ENCODE results near the gene CLEC9A. TPM values are rescaled to one million over a fixed set of nuclear protein-coding genes. Genes with fewer than 3 reads are reported as not detected.
"Not testable (repeated sequence)": the region's sequence is repeated elsewhere in the genome, so short reads cannot be mapped to it uniquely, and the experiment has no call there.

The CLEC9A gene
- not detected for polyA plus RNA-seq

DNA sequence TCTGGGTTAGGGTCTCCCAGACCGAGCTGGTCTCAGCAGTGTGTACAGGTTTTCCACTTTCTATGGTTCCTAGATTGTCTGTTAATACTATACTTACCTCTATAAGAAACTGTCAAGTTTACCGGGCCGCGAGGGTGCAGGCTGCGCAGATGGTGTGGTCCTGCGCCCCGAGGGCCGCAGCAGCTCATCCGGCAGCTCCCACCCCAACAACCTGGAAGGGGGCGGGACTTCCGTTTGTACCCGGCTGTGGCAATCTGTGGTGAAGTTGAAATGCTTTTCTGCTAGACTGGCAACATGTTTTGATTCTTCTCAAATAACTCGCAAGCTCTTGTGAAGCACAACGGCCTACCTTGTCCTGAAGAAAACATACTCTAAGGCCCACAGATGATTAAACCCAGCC is at the start of gene CLEC9A:
Gene CLEC9A, plus strand, starts transcription at position 237 of the 400 bp plus-strand sequence. CDS start 22,006 bp downstream, outside the sequence.
- Mint-ChIP-seq H3K27me3 (peaks cover 7% of the 10 kb centered on the region), H3K9me3 (peaks cover 0 to 2% (median 0%) of the 10 kb centered on the region in 3 donors), H3K4me1 (peaks cover 0 to 2% (median 0%) of the 10 kb centered on the region in 3 donors), H3K36me3 (no peaks in the 10 kb centered on the region), H3K27ac (no peak within 1 kb of the TSS), H3K4me3 (no peak within 1 kb of the TSS)

DNA sequence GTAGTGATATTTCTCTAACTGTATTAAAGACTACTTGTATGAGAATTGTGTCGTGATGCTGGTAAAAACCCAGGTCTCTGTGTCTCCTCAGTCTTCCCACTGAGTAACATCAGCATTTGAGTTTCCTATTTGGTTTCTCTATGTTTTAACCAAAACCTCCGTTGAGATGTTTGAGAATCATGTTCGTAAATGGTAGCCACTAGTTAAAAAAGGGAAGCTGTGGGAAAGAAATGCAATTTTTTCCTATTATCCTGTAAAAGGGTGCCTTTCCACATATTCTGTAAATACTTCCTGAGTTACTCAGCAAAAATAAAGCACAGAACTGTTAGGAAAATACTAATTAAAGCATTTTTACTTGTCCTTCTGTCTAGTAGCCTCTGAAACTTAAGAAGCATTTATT is 38.6 kb upstream of the CLEC9A start:
- H3K4me3 Mint-ChIP-seq = no peak overlapping the region
- H3K36me3 Mint-ChIP-seq = no peaks in the 10 kb centered on the region
- H3K27ac Mint-ChIP-seq = no peak overlapping the region
- peaks cover 43% of the 10 kb centered on the region for H3K27me3 Mint-ChIP-seq
- H3K4me1 Mint-ChIP-seq = peaks cover 0 to 9% (median 4%) of the 10 kb centered on the region in 3 donors
- no peaks in the 10 kb centered on the region for H3K9me3 Mint-ChIP-seq

DNA sequence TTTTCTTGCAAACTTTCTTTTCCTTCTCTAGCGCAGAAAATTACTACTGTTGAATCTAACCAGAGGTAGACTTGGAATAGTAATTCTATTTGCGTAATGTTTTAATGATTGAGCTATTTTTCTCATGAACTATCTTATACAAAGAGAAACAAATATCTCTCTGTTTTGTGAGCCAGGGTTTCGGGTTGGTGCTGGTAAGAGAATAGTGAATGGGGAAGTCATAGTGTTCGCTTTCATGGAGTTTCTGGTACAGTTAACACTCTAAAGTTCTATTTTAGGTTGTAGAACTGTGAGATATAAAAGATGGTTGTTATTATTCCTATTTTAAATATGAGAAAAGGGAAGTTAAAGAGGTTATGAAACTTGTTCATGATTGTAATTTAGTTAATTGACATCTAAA is 38.2 kb upstream of the CLEC9A start:
- no peaks in the 10 kb centered on the region for H3K36me3 Mint-ChIP-seq
- no peak overlapping the region for H3K27ac Mint-ChIP-seq
- H3K4me3 Mint-ChIP-seq = no peak overlapping the region
- H3K9me3 Mint-ChIP-seq = no peaks in the 10 kb centered on the region
- peaks cover 0 to 9% (median 4%) of the 10 kb centered on the region in 3 donors for H3K4me1 Mint-ChIP-seq
- peaks cover 43% of the 10 kb centered on the region for H3K27me3 Mint-ChIP-seq

DNA sequence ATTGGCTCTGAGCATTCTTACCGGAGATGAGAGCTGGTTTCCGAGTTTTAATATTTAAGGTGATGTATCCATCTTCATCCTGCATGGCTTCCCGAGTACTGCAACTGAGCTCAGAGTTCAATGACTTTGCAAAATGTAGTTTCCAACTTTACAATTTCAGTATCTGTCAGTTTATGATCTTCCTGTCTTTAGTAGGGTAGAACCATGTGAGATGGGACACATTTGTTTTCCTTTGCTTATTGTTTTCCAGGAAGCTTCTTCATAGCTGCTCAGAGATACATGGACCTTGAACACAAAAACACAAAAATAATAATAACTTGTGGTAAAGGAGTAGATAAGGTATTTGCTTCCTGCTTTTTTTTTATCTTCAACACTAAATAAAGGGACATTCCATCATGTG is 31.5 kb upstream of the CLEC9A start, which contains the start of gene CLEC1B:
Gene CLEC1B, minus strand, starts transcription at position 106 of the 400 bp plus-strand sequence. Its CDS starts 21 bp downstream, at position 85.
- H3K4me1 Mint-ChIP-seq = no peaks in the 10 kb centered on the region
- H3K9me3 Mint-ChIP-seq = no peaks in the 10 kb centered on the region
- no peaks in the 10 kb centered on the region for H3K36me3 Mint-ChIP-seq
- H3K27me3 Mint-ChIP-seq = peaks cover 8% of the 10 kb centered on the region
- H3K4me3 Mint-ChIP-seq = no peak within 1 kb of the TSS
- no peak within 1 kb of the TSS for H3K27ac Mint-ChIP-seq

DNA sequence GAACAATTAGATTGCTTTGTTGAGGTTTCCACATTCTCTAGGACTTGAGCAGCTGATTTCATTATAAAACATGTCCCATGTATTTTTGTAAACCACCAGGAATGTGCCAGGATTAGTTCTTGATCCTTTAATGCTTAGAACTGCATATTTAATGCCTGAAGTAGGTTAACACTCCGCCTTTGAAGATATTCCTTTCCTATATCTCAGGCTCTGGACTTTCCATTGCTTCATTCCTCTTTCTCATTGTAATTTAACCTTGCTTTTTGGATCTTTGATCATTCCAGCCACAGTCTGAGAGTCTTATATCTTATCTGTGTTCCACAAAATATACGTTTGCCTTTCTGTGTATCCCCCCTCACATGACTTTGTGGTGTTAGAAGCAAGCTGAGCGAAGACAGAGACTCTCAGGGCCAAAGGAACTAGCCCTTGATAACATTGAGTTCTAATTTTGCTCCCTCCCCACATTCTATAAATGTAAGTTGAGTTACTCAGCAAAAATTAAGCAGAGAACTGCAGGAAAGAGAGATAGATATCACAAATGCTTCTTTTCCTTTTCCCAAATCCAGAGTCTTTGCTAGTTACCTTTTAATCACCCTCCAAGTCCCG is 29.2 kb upstream of the CLEC9A start:
- Mint-ChIP-seq H3K9me3 (no peaks in the 10 kb centered on the region), H3K4me1 (no peaks in the 10 kb centered on the region), H3K36me3 (no peaks in the 10 kb centered on the region), H3K27me3 (peaks cover 8% of the 10 kb centered on the region), H3K27ac (no peak overlapping the region), H3K4me3 (no peak overlapping the region)

DNA sequence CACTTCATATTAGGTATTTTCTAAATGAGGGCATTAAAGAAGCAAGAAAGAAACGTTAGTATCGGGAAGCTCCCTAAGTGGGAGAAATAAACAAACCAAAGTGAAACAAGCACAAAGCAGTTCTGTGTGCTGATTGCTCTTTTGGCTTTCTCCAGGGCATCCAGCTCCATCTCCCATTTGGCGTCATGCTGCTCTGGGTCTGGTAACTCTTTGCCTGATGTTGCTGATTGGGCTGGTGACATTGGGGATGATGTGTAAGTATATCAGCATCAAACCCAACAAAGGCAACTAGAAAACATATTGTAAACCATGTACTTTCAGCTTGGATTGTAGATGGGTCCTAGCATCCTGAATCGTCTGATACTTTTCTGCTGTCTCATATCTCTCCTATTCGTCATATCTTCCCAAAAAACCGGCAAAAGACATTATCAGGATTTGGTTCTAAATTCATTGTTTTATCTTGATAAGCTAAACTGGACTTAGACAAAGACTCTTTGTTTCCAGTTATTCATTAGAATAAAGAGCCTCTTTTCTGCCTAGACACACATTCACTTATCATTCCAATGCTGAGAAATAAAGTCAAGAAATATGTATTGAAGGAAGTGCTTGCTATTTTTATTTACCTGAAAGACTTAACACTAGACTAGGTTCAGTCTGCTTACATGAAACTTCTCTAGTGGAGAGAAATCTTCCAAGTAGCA is 17.7 kb upstream of the CLEC9A start:
- Mint-ChIP-seq H3K27ac (no peak overlapping the region), H3K4me1 (no peaks in the 10 kb centered on the region), H3K9me3 (no peaks in the 10 kb centered on the region), H3K4me3 (no peak overlapping the region), H3K36me3 (no peaks in the 10 kb centered on the region), H3K27me3 (peaks cover 5% of the 10 kb centered on the region)

DNA sequence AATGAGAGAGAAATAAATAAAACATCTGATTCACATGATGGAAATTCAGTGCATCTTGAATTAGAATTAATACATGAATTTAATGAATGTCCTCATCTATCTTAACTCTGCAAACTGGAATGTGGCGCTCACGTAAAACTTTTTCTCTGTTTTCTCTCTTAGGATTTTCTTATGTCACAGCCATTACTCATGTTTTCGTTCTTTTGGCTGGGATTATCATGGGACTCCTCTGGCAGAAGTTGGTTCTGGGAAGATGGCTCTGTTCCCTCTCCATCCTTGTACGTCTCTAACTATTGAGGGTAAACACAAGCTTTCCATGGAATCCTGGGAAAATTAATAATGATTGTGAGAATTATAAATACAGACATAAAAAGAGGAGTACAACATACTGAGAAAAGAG is 15.0 kb upstream of the CLEC9A start:
- H3K4me3 Mint-ChIP-seq = no peak overlapping the region
- H3K27me3 Mint-ChIP-seq = peaks cover 4% of the 10 kb centered on the region
- H3K4me1 Mint-ChIP-seq = no peaks in the 10 kb centered on the region
- no peaks in the 10 kb centered on the region for H3K9me3 Mint-ChIP-seq
- H3K27ac Mint-ChIP-seq = no peak overlapping the region
- H3K36me3 Mint-ChIP-seq = no peaks in the 10 kb centered on the region

DNA sequence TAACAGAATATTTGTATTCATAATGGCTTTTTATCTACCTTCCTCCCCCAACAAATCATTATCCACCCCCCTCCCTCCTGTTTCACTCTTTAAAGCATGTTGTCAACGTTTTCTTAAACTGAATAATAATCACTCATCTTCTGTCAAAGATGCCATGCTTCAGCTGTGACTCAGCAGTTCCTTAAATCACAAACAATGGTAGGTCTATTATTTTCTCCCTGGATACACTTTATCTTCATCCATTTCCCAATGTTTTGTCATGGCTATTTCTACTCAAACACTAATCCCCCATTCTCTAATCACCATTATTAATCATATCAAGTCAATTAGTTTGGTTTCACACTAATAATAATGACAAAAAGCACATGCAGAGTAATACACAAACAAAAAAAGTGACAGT is 13.6 kb upstream of the CLEC9A start:
- Mint-ChIP-seq H3K4me3 (no peak overlapping the region), H3K9me3 (no peaks in the 10 kb centered on the region), H3K27me3 (peaks cover 4% of the 10 kb centered on the region), H3K4me1 (no peaks in the 10 kb centered on the region), H3K27ac (no peak overlapping the region), H3K36me3 (no peaks in the 10 kb centered on the region)

DNA sequence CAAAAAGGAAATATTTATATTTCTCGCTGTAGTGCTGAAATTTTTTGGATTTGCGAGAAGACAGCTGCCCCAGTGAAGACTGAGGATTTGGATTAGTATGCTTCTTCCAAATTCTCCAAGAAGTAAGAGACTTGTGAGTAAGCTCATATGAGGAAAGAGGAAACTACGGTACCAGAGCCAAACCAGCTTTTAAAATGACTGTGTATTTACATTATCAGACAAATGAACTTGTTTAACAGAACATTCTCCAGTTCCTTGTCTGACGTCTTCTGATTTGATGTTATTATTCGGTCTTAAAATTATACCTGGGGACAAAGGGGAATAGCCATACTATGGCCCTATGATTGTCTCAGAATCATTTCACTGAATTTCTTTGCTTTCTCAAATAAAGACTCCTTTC is 12.1 kb upstream of the CLEC9A start:
- Mint-ChIP-seq H3K27me3 (peaks cover 3% of the 10 kb centered on the region), H3K9me3 (no peaks in the 10 kb centered on the region), H3K27ac (no peak overlapping the region), H3K4me1 (no peaks in the 10 kb centered on the region), H3K36me3 (no peaks in the 10 kb centered on the region), H3K4me3 (no peak overlapping the region)

DNA sequence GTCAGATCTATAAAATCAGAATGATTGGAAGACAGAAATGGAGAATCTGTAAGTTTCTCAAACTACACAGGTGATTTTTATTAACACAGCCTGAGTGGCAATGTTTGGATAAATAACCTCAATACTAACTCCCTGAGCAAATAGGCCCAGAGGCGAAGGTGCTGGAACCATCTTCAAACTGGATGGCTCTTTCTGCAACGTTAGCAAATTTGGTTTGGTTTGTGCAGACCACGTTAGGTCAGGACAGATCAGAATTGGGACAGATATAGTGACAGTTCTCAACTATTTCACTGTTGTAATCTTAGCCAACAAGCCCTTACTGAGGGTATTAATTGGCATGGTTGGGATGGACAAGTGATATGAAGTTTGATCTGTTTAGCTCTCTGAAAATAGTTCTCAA is 9.1 kb upstream of the CLEC9A start:
- Mint-ChIP-seq H3K4me1 (no peaks in the 10 kb centered on the region), H3K4me3 (no peak overlapping the region), H3K36me3 (no peaks in the 10 kb centered on the region), H3K27me3 (peaks cover 7% of the 10 kb centered on the region), H3K27ac (no peak overlapping the region), H3K9me3 (no peaks in the 10 kb centered on the region)

DNA sequence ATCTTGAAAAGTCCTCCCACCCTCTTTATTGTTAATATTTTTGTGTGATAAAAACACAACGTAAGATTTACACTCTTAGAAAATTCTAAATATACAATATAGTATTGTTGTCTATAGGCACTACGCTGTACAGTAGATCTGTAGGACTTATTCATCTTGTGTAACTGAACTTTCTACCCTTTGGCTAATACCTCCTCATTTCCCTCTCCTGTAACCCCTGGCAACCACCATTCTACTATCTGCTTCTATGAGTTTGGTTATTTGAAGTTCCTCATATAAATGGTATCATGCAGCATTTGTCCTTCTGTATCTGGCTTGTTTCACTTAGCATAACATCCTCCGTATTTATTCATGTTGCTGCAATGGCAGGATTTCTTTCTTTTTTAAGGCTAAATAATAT is 5.2 kb upstream of the CLEC9A start:
- Mint-ChIP-seq H3K9me3 (peaks cover 0 to 2% (median 0%) of the 10 kb centered on the region in 3 donors), H3K4me3 (no peak overlapping the region), H3K27me3 (peaks cover 4% of the 10 kb centered on the region), H3K27ac (no peak overlapping the region), H3K36me3 (no peaks in the 10 kb centered on the region), H3K4me1 (peaks cover 0 to 2% (median 0%) of the 10 kb centered on the region in 3 donors)

DNA sequence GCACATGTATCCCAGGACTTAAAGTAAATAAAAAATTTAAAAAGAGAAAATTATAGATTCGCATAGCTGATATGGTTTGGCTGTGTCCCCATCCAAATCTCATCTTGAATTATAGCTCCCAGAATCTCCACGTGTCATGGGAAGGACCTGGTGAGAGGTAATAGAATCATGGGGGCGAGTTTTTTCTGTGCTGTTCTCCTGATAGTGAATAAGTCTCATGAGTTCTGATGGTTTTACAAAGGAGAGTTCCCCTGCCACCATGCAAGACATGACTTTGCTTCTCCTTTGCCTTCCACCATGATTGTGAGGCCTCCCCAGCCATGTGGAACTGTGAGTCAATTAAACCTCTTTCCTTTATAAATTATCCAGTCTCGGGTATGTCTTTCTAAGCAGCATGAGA is 3.8 kb upstream of the CLEC9A start:
- not testable (repeated sequence) for H3K36me3 Mint-ChIP-seq, H3K4me1 Mint-ChIP-seq, H3K27me3 Mint-ChIP-seq, H3K27ac Mint-ChIP-seq, H3K9me3 Mint-ChIP-seq, H3K4me3 Mint-ChIP-seq

DNA sequence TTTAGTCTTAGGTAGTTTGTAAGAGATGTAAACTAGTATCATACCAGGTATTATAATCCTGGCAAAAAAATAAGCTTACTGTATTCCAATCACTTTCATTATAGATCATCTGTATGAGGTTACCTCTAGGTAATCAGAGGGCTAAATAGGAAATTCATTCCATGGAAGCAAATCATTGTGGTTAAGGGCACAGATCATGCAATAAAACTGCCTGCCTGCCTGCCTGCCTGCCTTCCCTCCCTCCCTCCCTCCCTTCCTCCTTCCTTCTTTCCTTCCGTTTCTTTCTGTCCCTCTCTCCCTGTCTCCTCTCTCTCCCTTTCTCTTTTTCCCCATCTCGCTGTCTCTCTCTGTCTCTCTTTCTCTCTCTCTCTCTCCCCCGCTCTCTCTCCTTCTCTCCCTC is 3.2 kb upstream of the CLEC9A start:
- no peak overlapping the region for H3K27ac Mint-ChIP-seq
- H3K4me1 Mint-ChIP-seq = peaks cover 0 to 2% (median 0%) of the 10 kb centered on the region in 3 donors
- no peaks in the 10 kb centered on the region for H3K36me3 Mint-ChIP-seq
- peaks cover 4% of the 10 kb centered on the region for H3K27me3 Mint-ChIP-seq
- peaks cover 0 to 2% (median 0%) of the 10 kb centered on the region in 3 donors for H3K9me3 Mint-ChIP-seq
- no peak overlapping the region for H3K4me3 Mint-ChIP-seq

DNA sequence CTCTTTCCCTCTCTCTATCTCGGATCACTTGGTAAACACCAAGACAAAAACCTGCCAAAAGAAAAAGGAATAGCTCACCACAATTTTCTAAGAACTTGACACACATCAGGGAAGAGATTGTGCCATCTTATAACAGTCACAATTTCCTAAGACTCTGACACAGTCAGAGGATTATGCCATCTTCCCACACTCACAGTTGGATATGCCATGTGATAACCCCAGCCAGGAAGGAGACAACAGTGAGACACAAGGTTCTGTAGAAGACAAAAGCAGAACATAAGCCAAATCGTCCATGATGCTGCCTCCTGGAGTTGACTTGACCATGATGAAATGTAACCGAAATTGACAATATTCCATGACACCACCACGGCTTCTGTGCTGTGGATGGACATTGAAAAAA is 2.8 kb upstream of the CLEC9A start:
- Mint-ChIP-seq H3K27me3 (peaks cover 4% of the 10 kb centered on the region), H3K27ac (no peak overlapping the region), H3K4me1 (peaks cover 0 to 2% (median 0%) of the 10 kb centered on the region in 3 donors), H3K9me3 (peaks cover 0 to 2% (median 0%) of the 10 kb centered on the region in 3 donors), H3K36me3 (no peaks in the 10 kb centered on the region), H3K4me3 (no peak overlapping the region)

DNA sequence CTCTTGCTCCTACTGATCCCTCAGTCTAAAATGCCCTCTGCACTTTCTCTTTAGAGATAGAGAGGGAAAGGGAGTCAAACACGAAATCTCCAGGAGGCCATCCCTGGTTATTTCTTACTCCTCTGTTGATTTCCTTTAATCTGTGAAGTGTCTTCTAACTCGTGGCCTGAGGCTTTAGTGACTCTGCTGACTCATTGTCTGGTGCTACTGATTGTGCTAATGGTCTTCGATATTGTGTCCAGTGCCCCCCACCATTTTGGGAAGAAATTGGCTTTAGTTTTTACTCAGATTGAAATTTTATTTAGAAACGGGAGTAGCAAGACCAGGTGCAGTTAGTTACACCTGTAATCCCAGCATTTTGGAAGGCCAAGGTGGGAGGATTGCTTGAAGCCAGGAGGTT is 839 bp downstream of the CLEC9A start:
- Mint-ChIP-seq H3K4me3 (no peak overlapping the region), H3K4me1 (peaks cover 0 to 2% (median 0%) of the 10 kb centered on the region in 3 donors), H3K27me3 (peaks cover 6% of the 10 kb centered on the region), H3K27ac (no peak overlapping the region), H3K36me3 (no peaks in the 10 kb centered on the region), H3K9me3 (peaks cover 0 to 2% (median 0%) of the 10 kb centered on the region in 3 donors)

DNA sequence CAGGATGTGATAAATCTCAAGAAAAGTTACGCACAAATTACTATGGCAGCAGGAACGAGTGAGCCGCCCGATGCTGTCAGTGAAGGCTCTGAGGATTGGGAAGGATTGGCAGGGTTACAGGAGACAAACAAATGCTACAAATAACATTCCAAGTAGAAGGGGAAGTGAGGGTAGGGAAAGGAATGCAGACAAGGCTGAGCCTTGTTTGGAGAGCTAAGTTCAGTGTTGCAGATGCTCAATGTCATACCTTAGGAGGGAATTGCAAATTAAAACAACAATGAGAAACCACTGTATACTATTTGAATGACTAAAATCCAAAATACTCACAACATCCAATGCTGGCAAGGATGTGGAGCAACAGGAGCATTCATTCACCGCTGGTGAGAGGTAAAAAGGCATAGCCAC is 1.3 kb downstream of the CLEC9A start:
- peaks cover 0 to under 1% (median 0%) of the 10 kb centered on the region in 3 donors for H3K9me3 Mint-ChIP-seq
- H3K4me1 Mint-ChIP-seq = peaks cover 0 to 2% (median 0%) of the 10 kb centered on the region in 3 donors
- H3K36me3 Mint-ChIP-seq = no peaks in the 10 kb centered on the region
- H3K4me3 Mint-ChIP-seq = no peak overlapping the region
- H3K27ac Mint-ChIP-seq = no peak overlapping the region
- peaks cover 8% of the 10 kb centered on the region for H3K27me3 Mint-ChIP-seq
